Stimulated activated CD4-positive, alpha-beta T cell treated with anti-CD3 and anti-CD28 coated beads, Interleukin-4, amount 100 ng/mL, for 1 hour (primary cell): ENCODE results near the gene STK40.

Source experiments
- DNase-seq: peaks from one replicate; pipeline ENCODE4 v3.0.0-alpha.2; 2020

STK40 gene

GRCh38 chr1:36397378-36398230 lies 11.9 kb upstream of the STK40 start, which contains the start of gene LSM10:
TSS of gene LSM10 (minus strand) at chr1:36397908. CDS start at chr1:36394129, 3,779 bp downstream.
- DNase-seq: peak; percentile 93

- DNase-seq: no peak
Measured at GRCh38 chr1:36397083-36397377, 11.3 kb upstream of the STK40 start.

GRCh38 chr1:36396359-36396758 lies 10.6 kb upstream of the STK40 start:
- DNase-seq: no peak

- no peak for DNase-seq
Measured at GRCh38 chr1:36393686-36394085, 8.0 kb upstream of the STK40 start.

- no peak for DNase-seq
Measured at GRCh38 chr1:36392836-36393235, 7.1 kb upstream of the STK40 start.

GRCh38 chr1:36391271-36391670 lies 5.5 kb upstream of the STK40 start:
- DNase-seq: no peak

- DNase-seq: no peak
Measured at GRCh38 chr1:36390411-36390810, 4.7 kb upstream of the STK40 start.

GRCh38 chr1:36389999-36390398 lies 4.3 kb upstream of the STK40 start:
- no peak for DNase-seq

- DNase-seq: no peak
Measured at GRCh38 chr1:36389261-36389660, 3.5 kb upstream of the STK40 start.

- DNase-seq: no peak
Measured at GRCh38 chr1:36387141-36387949, 1.6 kb upstream of the STK40 start.

GRCh38 chr1:36386265-36387140 lies 779 bp upstream of the STK40 start:
- DNase-seq: peak; percentile 85

- peak; percentile 22 for DNase-seq
Measured at GRCh38 chr1:36384542-36385409, 948 bp downstream of the STK40 start.

- DNase-seq: no peak
Measured at GRCh38 chr1:36383240-36383639, 2.5 kb downstream of the STK40 start.

GRCh38 chr1:36382669-36383068 lies 3.1 kb downstream of the STK40 start:
- no peak for DNase-seq

- no peak for DNase-seq
Measured at GRCh38 chr1:36382231-36382630, 3.5 kb downstream of the STK40 start.

GRCh38 chr1:36381405-36381804 lies 4.3 kb downstream of the STK40 start:
- no peak for DNase-seq

GRCh38 chr1:36380782-36381181 lies 4.9 kb downstream of the STK40 start:
- DNase-seq: no peak

GRCh38 chr1:36380143-36380619 lies 5.5 kb downstream of the STK40 start:
- DNase-seq: no peak

- DNase-seq: no peak
Measured at GRCh38 chr1:36377791-36378492, 7.8 kb downstream of the STK40 start.

- no peak for DNase-seq
Measured at GRCh38 chr1:36372617-36373016, 13.1 kb downstream of the STK40 start.
